Liver (tissue), 3 donors: ENCODE data around the gene BNC2.

ENCODE experiments used
- FOXA1 ChIP-seq: IDR thresholded peaks from 2 replicates; pipeline ENCODE4 v1.6.1; 2016; ENCODE audit warnings: antibody characterized with exemption
- GABPA ChIP-seq, 2 donors: IDR thresholded peaks in 1 of 2; conservative IDR thresholded peaks in 1 of 2; 2 replicates each; pipeline ENCODE4 v1.6.1; 2016; ENCODE audit warnings: antibody characterized with exemption in 2 of 2, mild to moderate bottlenecking in 1 of 2, moderate library complexity in 1 of 2
- HNF4A ChIP-seq, 2 donors: conservative IDR thresholded peaks; 2 replicates each; pipeline ENCODE4 v1.6.1; 2016; ENCODE audit warnings: antibody characterized with exemption in 2 of 2, mild to moderate bottlenecking in 2 of 2
- HNF4G ChIP-seq: IDR thresholded peaks from 2 replicates; pipeline ENCODE4 v1.6.1; 2016; ENCODE audit warnings: antibody characterized with exemption
- JUND ChIP-seq, 2 donors: IDR thresholded peaks; 2 replicates each; pipeline ENCODE4 v1.6.1; 2016; ENCODE audit warnings: antibody characterized with exemption in 2 of 2
- NR2F2 ChIP-seq: IDR thresholded peaks from 2 replicates; pipeline ENCODE4 v1.6.1; 2016; ENCODE audit warnings: antibody characterized with exemption
- RAD21 ChIP-seq, 2 donors: IDR thresholded peaks; 2 replicates each; pipeline ENCODE4 v1.6.1; 2016; ENCODE audit warnings: antibody characterized with exemption in 2 of 2, mild to moderate bottlenecking in 2 of 2
- RXRA ChIP-seq, 2 donors: IDR thresholded peaks; 2 replicates each; pipeline ENCODE4 v1.6.1; 2017 to 2018; ENCODE audit warnings: antibody characterized with exemption in 2 of 2, mild to moderate bottlenecking in 1 of 2
- TAF1 ChIP-seq: conservative IDR thresholded peaks from 2 replicates; pipeline ENCODE4 v1.6.1; 2016; ENCODE audit warnings: antibody characterized with exemption, mild to moderate bottlenecking
- TF ChIP-seq, protein P1 (sequence below): fragments of 150-350 bp; IDR thresholded peaks from 2 replicates; pipeline ENCODE4 v1.5.1; 2017; ENCODE audit warnings: improper control_type of control experiment, low read depth, low read length; ENCODE audit not compliant: missing input control
- TF ChIP-seq, protein P2 (sequence below): IDR thresholded peaks from 2 replicates; pipeline ENCODE4 v1.6.1; 2016; ENCODE audit warnings: antibody characterized with exemption
- TF ChIP-seq, protein P3 (sequence below): IDR thresholded peaks from 2 replicates; pipeline ENCODE4 v1.6.1; 2016; ENCODE audit warnings: antibody characterized with exemption
- TF ChIP-seq, protein P4 (sequence below): IDR thresholded peaks from 2 replicates; pipeline ENCODE4 v1.6.1; 2016; ENCODE audit warnings: antibody characterized with exemption, mild to moderate bottlenecking
- donor health status: healthy.
- donor health status: healthy.

DNA sequence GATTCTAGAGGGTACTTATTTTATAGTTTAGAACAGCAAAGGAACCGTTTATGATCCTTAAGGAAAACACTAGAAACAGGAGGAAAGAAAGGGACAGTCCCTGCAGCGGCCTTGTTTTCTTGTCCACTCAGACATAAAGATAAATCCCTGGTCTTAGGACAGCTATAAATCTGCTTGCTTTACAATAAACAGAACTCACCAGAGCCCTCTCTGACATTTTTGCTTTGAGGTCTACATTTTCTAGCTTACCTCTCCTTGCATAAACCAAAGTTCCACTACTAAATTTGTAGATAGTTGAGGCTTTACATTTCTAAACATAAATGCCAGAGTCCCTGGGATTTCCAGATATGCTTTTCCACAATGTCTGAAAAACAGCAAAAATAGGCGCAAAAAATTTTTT is 422.5 kb downstream of the BNC2 start:
- TF ChIP-seq, protein P1, sequence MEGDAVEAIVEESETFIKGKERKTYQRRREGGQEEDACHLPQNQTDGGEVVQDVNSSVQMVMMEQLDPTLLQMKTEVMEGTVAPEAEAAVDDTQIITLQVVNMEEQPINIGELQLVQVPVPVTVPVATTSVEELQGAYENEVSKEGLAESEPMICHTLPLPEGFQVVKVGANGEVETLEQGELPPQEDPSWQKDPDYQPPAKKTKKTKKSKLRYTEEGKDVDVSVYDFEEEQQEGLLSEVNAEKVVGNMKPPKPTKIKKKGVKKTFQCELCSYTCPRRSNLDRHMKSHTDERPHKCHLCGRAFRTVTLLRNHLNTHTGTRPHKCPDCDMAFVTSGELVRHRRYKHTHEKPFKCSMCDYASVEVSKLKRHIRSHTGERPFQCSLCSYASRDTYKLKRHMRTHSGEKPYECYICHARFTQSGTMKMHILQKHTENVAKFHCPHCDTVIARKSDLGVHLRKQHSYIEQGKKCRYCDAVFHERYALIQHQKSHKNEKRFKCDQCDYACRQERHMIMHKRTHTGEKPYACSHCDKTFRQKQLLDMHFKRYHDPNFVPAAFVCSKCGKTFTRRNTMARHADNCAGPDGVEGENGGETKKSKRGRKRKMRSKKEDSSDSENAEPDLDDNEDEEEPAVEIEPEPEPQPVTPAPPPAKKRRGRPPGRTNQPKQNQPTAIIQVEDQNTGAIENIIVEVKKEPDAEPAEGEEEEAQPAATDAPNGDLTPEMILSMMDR: no peak
- TF ChIP-seq RXRA (IDR thresholded peaks at IDR 0.05) (no peak), TAF1 (no peak), JUND (IDR thresholded peaks at IDR 0.05) (no peak), RAD21 (IDR thresholded peaks at IDR 0.05) (no peak), GABPA (IDR thresholded peaks at IDR 0.05 in 1 of 2, conservative IDR thresholded peaks at IDR 0.05 in 1 of 2) (no peak), HNF4A (conservative IDR thresholded peaks at IDR 0.05) (no peak), HNF4G (no peak), FOXA1 (no peak), NR2F2 (no peak)
- TF ChIP-seq, protein P2, sequence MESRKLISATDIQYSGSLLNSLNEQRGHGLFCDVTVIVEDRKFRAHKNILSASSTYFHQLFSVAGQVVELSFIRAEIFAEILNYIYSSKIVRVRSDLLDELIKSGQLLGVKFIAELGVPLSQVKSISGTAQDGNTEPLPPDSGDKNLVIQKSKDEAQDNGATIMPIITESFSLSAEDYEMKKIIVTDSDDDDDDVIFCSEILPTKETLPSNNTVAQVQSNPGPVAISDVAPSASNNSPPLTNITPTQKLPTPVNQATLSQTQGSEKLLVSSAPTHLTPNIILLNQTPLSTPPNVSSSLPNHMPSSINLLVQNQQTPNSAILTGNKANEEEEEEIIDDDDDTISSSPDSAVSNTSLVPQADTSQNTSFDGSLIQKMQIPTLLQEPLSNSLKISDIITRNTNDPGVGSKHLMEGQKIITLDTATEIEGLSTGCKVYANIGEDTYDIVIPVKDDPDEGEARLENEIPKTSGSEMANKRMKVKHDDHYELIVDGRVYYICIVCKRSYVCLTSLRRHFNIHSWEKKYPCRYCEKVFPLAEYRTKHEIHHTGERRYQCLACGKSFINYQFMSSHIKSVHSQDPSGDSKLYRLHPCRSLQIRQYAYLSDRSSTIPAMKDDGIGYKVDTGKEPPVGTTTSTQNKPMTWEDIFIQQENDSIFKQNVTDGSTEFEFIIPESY: no peak
- TF ChIP-seq, protein P3, sequence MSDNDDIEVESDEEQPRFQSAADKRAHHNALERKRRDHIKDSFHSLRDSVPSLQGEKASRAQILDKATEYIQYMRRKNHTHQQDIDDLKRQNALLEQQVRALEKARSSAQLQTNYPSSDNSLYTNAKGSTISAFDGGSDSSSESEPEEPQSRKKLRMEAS: no peak
- TF ChIP-seq, protein P4, sequence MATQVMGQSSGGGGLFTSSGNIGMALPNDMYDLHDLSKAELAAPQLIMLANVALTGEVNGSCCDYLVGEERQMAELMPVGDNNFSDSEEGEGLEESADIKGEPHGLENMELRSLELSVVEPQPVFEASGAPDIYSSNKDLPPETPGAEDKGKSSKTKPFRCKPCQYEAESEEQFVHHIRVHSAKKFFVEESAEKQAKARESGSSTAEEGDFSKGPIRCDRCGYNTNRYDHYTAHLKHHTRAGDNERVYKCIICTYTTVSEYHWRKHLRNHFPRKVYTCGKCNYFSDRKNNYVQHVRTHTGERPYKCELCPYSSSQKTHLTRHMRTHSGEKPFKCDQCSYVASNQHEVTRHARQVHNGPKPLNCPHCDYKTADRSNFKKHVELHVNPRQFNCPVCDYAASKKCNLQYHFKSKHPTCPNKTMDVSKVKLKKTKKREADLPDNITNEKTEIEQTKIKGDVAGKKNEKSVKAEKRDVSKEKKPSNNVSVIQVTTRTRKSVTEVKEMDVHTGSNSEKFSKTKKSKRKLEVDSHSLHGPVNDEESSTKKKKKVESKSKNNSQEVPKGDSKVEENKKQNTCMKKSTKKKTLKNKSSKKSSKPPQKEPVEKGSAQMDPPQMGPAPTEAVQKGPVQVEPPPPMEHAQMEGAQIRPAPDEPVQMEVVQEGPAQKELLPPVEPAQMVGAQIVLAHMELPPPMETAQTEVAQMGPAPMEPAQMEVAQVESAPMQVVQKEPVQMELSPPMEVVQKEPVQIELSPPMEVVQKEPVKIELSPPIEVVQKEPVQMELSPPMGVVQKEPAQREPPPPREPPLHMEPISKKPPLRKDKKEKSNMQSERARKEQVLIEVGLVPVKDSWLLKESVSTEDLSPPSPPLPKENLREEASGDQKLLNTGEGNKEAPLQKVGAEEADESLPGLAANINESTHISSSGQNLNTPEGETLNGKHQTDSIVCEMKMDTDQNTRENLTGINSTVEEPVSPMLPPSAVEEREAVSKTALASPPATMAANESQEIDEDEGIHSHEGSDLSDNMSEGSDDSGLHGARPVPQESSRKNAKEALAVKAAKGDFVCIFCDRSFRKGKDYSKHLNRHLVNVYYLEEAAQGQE: no peak
